ENCODE results near the gene JDP2.

Gene JDP2

DNA sequence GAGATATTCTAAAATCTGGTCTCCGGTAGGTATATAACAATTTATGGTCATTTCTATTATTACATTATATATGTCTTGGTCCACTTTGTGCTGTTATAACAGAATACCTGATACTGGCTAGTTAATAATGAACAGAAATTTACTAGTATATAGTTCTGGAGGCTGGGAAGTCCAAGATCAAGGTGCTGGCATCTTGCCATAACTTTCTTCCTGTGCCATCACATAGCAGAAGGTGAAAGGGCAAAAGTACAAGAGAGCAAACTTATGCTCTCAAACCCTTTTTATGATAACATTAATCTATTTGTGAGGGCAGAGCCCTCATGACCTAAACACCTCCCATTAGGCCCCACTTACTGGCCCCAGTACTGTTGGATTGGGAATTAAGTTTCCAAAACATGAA lies 76.6 kb downstream of the JDP2 start:
- no peak for DNase-seq (ENCODE audit: extremely low read depth, low read depth)
- TF ChIP-seq, protein P1, sequence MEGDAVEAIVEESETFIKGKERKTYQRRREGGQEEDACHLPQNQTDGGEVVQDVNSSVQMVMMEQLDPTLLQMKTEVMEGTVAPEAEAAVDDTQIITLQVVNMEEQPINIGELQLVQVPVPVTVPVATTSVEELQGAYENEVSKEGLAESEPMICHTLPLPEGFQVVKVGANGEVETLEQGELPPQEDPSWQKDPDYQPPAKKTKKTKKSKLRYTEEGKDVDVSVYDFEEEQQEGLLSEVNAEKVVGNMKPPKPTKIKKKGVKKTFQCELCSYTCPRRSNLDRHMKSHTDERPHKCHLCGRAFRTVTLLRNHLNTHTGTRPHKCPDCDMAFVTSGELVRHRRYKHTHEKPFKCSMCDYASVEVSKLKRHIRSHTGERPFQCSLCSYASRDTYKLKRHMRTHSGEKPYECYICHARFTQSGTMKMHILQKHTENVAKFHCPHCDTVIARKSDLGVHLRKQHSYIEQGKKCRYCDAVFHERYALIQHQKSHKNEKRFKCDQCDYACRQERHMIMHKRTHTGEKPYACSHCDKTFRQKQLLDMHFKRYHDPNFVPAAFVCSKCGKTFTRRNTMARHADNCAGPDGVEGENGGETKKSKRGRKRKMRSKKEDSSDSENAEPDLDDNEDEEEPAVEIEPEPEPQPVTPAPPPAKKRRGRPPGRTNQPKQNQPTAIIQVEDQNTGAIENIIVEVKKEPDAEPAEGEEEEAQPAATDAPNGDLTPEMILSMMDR (IDR thresholded peaks at IDR 0.05; ENCODE audit: low read depth, low read length) = no peak

DNA sequence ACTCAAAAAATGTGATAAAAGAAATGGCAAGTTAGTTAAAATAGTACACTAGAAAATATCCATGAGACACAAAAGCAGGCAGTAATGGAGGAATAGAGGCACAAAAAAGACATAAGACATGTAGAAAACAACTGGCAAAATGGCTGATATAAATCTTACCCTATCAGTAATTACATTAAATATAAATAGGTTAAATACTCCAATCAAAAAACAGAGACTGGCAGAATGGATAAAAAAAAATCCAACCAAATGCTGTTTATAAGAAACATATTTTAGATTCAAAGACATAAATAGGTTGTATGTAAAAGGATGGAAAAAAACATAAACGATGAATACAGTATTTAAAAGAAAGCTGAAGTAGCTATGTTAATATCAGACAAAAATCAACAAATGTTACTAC lies 79.1 kb downstream of the JDP2 start:
- TF ChIP-seq, protein P1 (IDR thresholded peaks at IDR 0.05; ENCODE audit: low read depth, low read length) = no peak
- DNase-seq (ENCODE audit: extremely low read depth, low read depth) = no peak

DNA sequence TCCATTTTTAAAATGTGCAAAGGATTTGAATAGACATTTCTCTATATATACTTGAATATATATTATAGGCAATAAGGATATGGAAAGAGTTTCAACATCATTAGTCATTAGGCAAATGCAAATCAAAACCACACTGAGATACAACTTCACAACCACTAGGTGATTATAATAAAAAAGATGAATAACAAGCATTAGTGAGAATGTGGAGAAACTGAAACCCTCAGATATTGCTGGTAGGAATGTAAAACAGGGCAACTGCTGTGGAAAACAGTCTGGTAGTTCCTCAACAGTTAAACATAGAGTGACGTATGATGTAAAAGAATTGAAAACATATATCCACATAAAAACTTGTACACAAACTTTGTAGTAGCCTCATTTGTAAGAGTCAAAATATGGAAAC lies 82.7 kb downstream of the JDP2 start:
- no peak for DNase-seq (ENCODE audit: extremely low read depth, low read depth)
- TF ChIP-seq, protein P1 (IDR thresholded peaks at IDR 0.05; ENCODE audit: low read depth, low read length) = no peak

DNA sequence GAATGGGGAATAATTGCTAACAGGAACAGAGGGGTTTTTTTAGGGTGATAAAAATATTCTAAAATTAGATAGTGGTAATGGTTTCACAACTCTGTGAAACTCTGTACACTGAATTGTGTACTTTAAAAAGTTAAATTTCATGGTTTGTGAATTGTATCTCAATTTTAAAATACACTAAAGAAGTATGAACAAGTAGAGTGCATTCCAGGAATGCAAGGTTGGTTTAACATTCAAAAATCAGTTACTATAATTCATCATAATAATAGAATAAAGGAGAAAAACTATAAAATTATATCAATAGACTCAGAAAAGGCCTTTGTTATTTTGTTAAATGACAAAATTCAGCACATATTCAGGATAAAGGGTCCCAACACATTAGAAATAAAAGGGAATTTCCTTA lies 83.4 kb downstream of the JDP2 start:
- no peak for DNase-seq (ENCODE audit: extremely low read depth, low read depth)
- TF ChIP-seq, protein P1 (IDR thresholded peaks at IDR 0.05; ENCODE audit: low read depth, low read length) = no peak

DNA sequence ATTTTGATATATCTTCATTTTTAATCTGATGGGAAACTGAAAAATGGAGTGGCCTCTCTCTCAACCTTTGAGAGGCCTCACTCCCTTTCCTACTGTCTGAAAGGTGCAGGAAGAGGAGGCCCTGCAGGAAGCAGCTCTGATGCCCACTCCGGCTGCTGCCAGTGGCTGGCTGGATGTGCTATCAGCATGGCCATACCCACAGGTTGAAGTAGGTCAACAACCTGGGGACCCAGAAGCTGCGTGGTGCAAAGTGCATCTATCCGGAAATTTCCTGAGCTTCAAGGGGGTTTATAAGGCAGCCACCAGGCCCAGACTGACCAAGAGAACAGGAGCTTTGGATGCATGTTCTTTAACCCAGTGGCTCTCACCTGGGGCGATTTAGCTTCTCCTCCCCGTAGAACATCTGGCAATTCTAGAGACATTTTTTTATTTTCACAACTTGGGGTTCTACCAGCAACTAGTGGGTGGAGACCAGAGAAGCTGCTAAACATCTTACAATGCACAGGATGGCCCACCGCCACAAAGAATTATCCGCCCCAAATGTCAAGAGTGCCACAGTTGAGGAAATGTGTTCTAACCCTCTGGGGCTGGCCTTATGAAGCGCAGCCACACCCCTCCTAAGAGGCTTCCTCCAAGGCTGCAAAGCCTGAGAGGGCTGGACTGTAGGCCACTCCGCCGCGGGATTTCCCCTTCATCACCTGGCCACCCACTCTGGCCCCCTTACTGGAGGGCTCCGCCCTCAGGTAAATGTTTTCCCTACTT lies 86.3 kb downstream of the JDP2 start:
- TF ChIP-seq, protein P1 (IDR thresholded peaks at IDR 0.05; ENCODE audit: low read depth, low read length) = no peak

DNA sequence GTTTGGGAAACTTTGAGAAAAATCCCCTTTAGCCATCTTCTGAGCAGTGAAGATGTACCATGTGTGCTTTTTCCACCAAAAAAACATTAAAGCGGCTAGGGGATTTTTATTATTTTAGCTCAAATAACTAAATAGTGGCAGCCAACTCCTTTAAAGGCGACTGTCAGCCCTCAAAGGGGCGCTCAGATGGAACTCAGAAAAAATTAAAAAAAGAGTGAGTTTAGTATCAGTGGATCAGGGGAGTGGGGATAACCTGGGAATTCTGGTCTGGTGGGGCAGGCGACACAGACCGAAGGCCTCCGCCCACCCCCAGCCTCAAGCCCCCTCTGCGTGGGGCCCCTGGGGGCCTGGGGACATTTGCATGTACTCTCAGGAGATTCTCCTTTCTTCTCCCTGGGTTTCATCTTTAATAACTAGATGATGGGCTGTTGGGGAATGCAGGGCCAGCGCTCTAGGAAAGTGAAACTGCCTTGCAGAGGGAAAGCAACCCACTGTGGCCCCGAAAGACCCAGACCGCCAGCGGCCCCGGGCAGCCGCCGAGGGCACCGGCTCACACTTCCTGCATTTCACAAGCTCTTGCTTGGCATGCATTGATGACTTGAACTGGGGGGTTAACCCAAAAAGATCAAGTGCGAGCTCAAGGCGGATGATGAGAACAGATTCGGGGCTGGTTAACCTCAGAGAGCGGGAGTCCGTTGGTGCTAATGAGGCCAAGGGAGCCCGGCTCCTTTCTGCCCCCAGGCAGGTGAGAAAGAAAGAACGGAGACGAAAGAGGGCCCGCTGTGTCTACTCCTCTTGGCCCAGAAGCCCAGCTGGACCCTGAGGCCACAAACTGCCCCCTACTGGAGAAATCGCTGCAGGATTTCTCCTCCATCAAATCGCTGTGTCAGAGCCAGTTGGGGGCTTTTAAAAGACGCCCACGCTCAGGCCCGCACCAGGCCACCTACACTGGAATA lies 87.1 kb downstream of the JDP2 start:
- TF ChIP-seq, protein P1 (IDR thresholded peaks at IDR 0.05; ENCODE audit: low read depth, low read length) = peak; percentile 27
- no peak for DNase-seq (ENCODE audit: extremely low read depth, low read depth)

More for the DNA sequence above, 86.3 kb downstream of the JDP2 start:
- no peak for DNase-seq (ENCODE audit: extremely low read depth, low read depth)

DNA sequence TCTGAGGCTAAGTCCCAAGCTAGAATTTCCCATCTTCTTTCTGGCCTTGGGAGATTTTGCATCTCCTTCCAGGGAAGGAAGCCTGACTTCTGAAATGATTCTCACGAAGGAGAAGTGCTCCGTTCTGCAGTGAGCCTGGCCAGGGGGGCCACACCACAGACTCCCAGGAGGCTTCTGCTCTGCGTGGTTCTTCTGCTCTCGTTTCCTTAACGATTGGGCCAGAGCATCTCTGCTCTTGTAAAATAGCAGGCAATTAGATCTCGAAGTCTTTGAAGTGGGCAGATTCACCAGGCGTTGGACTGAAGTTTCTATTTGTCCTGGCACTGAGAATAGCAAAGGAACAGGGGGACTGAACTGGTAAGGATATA lies 87.8 kb downstream of the JDP2 start:
- DNase-seq (ENCODE audit: extremely low read depth, low read depth) = no peak
- TF ChIP-seq, protein P1 (IDR thresholded peaks at IDR 0.05; ENCODE audit: low read depth, low read length) = no peak

Measured in AG09319 (cell line).